ENCODE results near the gene C14orf132.

DNA sequence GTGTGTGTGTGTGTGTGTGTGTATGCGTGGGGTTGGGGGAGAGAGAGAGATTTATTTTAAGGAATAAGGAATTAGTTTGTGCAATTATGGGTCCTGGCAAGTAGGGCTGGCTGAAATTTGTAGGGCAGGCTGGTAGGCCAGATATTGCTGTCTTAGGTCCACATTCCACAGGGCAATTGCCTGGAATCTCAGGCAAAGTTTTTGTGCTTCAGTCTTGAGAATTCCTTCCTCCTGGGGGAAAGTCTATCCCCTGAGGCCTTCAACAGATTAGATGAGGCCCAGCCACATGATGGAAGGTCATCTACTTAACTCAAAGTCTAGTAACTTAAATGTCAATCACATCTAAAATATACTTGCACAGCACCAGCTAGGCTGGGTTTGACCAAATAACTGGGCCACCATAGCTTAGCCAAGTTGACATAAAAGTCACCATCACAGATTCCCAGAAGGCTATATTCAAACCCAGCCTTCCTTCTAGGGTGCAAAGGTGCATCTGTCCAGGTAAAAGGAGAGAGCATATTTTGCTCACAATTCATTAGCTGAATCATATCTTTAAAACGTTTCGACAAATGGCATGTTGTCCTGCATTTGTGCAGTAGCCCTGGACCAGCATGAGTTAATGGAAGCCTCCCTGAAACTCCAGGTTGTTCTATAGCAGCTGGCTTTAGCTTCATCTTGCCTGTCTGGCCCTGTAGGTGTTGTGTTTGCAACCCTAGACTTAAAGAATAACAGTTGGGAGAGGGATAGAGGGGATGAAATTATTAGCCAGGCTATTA, 63.1 kb downstream of the C14orf132 start:
- TF ChIP-seq CTCF (IDR thresholded peaks at IDR 0.05) = no peak
- TF ChIP-seq POLR2A (IDR thresholded peaks at IDR 0.05) = no peak

Data from esophagus squamous epithelium (tissue), 4 donors.